H1 (cell line): ENCODE results near the gene INTS6. TPM values are rescaled to one million over a fixed set of nuclear protein-coding genes. Genes with fewer than 3 reads are reported as not detected.

Experiments used
- BCL11A ChIP-seq, 2 experiments: IDR thresholded peaks; one replicate each; pipeline ENCODE4 v1.6.1; 2011; ENCODE audit warnings: low read depth in 2 of 2, low read length in 2 of 2, mild to moderate bottlenecking in 2 of 2
- BRCA1 ChIP-seq: IDR thresholded peaks from 2 replicates; pipeline ENCODE4 v1.6.1; 2012; ENCODE audit warnings: low read depth, low read length, improper control_type of control experiment
- polyA plus RNA-seq, 7 experiments: library from polyadenylated mRNA; depleted of rRNA in 3 of 7; stranded (reverse) in 5 of 7; unstranded in 2 of 7; fragments of >200 nt in 5 of 7; fragments of 200-250 nt in 2 of 7; gene quantifications; 1 replicate in 5 of 7; 2 replicates in 1 of 7; 4 replicates in 1 of 7; pipeline versions ENCODE4 v1.2.1 to v1.2.3, GENCODE V29; 2011 to 2013; ENCODE audit warnings: missing spikeins in 2 of 7, mixed read lengths in 2 of 7
- total RNA-seq: library from RNA; stranded (reverse); fragmentation: NEBNext Ultra II Directional; extraction: Animal tissue kit (Norgen Biotek cat#: 25700); gene quantifications from 2 replicates; pipeline ENCODE4 v1.2.1, GENCODE V29; 2021

Gene INTS6
- total and polyA plus RNA-seq, 2 of the 8 experiments (the other 6 are each of a cell fraction or from before 2014, with no cell fraction given) = 12.6 to 42.8 TPM

- no peak for TF ChIP-seq BCL11A (IDR thresholded peaks at IDR 0.05; ENCODE audit: low read depth in 2 of 2, low read length in 2 of 2)
- TF ChIP-seq BRCA1 = no peak
Observed at GRCh38 chr13:51326777-51327176, 126.1 kb downstream of the INTS6 start (continued).
